ENCODE data around the gene MAPK10. TPM values are rescaled to one million over a fixed set of nuclear protein-coding genes. Genes with fewer than 3 reads are reported as not detected.

The MAPK10 gene
- total RNA-seq, 1 donor from 2014 or later: not detected

DNA sequence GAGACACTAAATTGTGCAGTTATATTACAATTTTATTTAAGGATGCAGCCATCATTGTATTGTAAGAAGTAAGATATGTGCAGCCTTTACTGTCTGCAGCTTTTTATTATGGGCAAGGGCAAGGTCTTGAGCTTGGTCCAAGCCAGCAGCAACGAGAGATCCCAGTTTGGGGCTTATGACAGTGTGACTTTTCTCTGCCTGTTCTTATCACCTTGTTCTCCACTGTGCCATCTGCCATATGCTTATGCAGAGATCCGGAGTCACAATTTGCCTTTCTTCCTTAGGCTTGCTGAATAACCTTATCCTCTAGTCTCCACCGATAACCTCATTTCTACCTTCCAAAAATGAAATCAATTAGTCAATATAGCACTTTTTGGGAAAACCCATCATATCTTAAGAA lies 30.4 kb downstream of the MAPK10 start:
- DNase-seq: no peak
- Mint-ChIP-seq H3K36me3 (ENCODE audit: low read depth) (no peaks in the 10 kb centered on the region), H3K4me1 (no peaks in the 10 kb centered on the region), H3K27ac (no peak overlapping the region), H3K27me3 (no peaks in the 10 kb centered on the region), H3K4me3 (no peak overlapping the region), H3K9me3 (no peaks in the 10 kb centered on the region)
- intact Hi-C loops (cut with micrococcal nuclease): no loop called here

DNA sequence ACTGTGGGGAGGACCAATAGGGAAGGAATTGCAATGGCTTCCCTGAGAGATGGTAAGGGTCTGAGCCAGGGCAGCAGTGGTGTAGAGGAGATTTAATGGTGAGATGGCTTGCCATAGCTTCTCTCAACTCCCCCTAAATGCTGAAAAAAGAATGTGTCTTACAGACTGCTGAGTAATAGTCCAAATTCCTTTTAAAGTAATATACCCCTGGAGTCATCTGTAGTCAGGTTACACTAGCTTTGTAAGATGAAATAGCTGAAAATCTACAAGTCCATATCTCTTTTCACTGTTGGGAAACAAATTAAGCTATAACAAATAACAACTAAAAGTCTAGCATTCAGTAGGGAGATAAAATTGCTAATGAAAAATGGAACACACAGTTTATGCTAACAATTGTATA lies 33.5 kb downstream of the MAPK10 start:
- DNase-seq: no peak
- intact Hi-C loops (cut with micrococcal nuclease): no loop called here
- Mint-ChIP-seq H3K27ac (no peak overlapping the region), H3K9me3 (no peaks in the 10 kb centered on the region), H3K4me1 (no peaks in the 10 kb centered on the region), H3K4me3 (no peak overlapping the region), H3K36me3 (ENCODE audit: low read depth) (no peaks in the 10 kb centered on the region), H3K27me3 (no peaks in the 10 kb centered on the region)

DNA sequence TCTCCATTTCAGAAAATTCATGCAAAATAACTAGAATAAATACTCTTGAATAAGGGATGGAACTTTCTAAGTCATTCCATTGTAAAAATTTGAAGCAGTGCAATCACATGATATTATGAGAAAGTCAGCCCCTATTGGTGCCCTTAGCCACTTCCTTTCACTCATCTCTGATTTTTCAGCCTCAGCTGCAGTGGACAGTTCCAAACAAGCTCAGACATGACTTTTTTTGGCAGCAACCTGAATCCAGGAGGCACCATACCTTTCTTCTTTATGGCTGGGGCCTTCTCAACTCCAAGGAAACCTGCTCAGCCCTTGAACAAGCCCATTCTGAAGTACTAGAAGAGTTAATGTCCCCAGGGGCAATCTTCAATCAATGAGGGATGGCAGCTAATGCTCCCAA lies 40.5 kb downstream of the MAPK10 start:
- Mint-ChIP-seq H3K27ac (no peak overlapping the region), H3K36me3 (ENCODE audit: low read depth) (no peaks in the 10 kb centered on the region), H3K4me1 (no peaks in the 10 kb centered on the region), H3K9me3 (no peaks in the 10 kb centered on the region), H3K4me3 (no peak overlapping the region), H3K27me3 (no peaks in the 10 kb centered on the region)
- no peak for DNase-seq
- intact Hi-C loops (cut with micrococcal nuclease): no loop called here

DNA sequence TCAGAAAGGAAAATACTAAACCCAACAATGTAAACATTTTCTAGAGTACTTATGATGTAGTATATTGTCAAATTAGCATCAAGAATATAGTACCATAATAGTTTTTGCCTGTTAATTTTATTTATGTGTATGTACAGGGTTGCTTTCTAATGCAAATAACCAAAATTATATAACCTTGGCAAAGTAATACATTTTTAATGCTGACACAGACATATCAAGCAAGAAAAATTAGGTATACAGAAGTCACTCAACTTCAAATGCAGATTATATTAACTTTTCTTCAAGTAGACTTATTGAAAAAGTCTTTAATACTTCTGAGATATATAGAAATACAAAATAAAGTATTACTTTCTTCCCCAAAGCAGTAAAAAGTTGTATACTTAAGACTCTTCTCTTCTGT lies 44.3 kb downstream of the MAPK10 start:
- Mint-ChIP-seq H3K36me3 (ENCODE audit: low read depth) (no peaks in the 10 kb centered on the region), H3K27me3 (no peaks in the 10 kb centered on the region), H3K9me3 (no peaks in the 10 kb centered on the region), H3K4me3 (no peak overlapping the region), H3K4me1 (no peaks in the 10 kb centered on the region), H3K27ac (no peak overlapping the region)
- intact Hi-C loops (cut with micrococcal nuclease): no loop called here
- no peak for DNase-seq

DNA sequence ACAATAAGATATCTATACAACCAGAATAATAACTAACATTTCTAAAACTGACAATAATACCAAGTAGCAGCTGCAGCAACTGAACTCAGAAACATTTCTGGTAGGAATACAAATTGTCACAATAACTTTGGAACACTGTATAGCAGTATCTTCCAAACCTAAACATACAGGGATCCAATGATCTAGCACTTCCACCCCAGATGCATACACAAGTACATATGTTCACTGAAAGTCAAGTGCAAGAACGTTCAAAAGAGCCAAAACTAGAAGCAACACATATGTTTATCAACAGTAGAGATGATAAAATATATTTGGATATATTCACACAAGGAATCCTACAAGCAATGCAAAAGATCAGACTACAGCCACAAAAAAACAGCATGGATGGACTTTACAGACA lies 46.2 kb downstream of the MAPK10 start:
- no peaks in the 10 kb centered on the region for H3K27me3 Mint-ChIP-seq
- H3K9me3 Mint-ChIP-seq: no peaks in the 10 kb centered on the region
- H3K4me3 Mint-ChIP-seq: no peak overlapping the region
- intact Hi-C loops (cut with micrococcal nuclease): no loop called here
- no peak overlapping the region for H3K27ac Mint-ChIP-seq
- no peak for DNase-seq
- no peaks in the 10 kb centered on the region for H3K36me3 Mint-ChIP-seq (ENCODE audit: low read depth)
- no peaks in the 10 kb centered on the region for H3K4me1 Mint-ChIP-seq

DNA sequence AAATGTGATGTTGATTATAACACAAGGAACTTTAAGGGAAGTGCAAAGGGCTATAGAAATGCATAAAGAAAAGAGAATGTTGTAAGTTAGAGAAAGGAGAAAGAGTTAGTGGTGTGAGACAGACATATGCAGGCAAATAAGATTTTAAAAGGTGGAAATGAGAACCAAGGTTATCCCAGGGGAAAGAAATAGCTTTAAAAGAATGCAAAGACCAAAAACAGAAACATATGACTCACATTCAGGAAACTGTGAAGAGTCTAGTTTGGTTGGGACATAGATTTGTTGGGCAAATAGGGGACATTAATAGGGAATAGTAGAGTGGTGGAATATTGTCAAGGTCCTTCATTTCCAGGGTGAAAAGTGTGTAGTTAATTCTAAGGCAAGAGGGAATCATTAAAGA lies 52.4 kb downstream of the MAPK10 start:
- H3K4me3 Mint-ChIP-seq: no peak overlapping the region
- H3K9me3 Mint-ChIP-seq: no peaks in the 10 kb centered on the region
- no peak for DNase-seq
- intact Hi-C loops (cut with micrococcal nuclease): no loop called here
- H3K36me3 Mint-ChIP-seq (ENCODE audit: low read depth): no peaks in the 10 kb centered on the region
- no peak overlapping the region for H3K27ac Mint-ChIP-seq
- no peaks in the 10 kb centered on the region for H3K4me1 Mint-ChIP-seq
- no peaks in the 10 kb centered on the region for H3K27me3 Mint-ChIP-seq

DNA sequence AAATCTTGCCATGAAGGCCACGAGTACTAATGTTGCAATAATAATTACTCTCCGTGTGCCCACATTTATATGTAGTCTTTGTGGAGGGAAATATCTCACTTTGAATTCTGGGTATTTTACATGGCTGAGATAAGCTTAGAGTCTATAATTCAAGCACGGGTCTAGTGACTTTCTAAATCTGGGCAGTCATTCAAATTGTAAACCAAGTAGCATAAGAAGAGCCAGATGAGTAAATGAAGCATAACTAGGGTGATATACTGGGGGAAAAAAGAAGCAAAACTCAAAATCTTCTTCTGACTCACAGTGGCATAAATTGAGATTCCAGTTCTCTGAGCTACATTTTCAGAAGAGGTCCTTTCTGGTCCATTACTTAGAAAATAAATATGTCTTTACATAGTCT lies 53.0 kb downstream of the MAPK10 start:
- H3K4me3 Mint-ChIP-seq: no peak overlapping the region
- intact Hi-C loops (cut with micrococcal nuclease): no loop called here
- H3K9me3 Mint-ChIP-seq: no peaks in the 10 kb centered on the region
- H3K27ac Mint-ChIP-seq: no peak overlapping the region
- H3K36me3 Mint-ChIP-seq (ENCODE audit: low read depth): no peaks in the 10 kb centered on the region
- DNase-seq: no peak
- H3K4me1 Mint-ChIP-seq: no peaks in the 10 kb centered on the region
- no peaks in the 10 kb centered on the region for H3K27me3 Mint-ChIP-seq

DNA sequence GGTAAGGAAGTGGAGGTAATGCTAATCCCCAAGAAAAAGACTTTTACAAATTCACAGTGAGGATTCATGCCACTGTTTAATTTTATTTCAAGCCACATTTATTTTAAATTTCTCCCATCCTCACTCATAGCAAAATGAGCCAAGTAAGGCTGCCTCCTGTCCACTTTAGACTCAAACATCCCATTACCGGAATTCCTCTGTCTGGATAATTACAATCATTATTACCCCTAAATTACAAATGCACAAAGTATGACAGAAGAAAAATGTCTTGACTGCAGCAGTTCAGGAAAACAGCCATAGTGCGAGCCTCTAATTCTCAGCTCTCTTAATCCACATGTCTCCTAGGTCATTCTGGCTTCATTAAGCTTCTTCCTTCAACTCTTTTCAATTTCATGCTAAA lies 57.0 kb downstream of the MAPK10 start:
- H3K36me3 Mint-ChIP-seq (ENCODE audit: low read depth): no peaks in the 10 kb centered on the region
- intact Hi-C loops (cut with micrococcal nuclease): no loop called here
- no peaks in the 10 kb centered on the region for H3K9me3 Mint-ChIP-seq

DNA sequence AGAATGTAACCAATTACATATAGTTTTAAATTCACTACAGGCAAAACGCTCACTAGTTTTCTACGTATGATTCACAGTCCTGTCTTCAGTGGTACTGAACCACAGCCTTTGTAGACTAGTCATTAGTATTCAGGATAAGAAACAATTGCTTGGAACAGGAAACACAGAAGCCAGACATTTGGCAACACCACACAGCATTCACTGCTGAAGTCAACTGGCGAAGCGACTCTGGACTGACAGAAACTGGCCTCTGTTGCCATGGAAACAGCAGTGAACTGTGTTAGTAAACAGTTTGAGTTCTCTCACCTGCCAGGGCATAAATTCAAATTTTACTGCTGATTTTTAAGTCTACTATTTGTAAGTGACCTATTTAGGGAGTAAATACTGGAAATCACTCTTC lies 57.6 kb downstream of the MAPK10 start:
- no peaks in the 10 kb centered on the region for H3K4me1 Mint-ChIP-seq
- no peaks in the 10 kb centered on the region for H3K27me3 Mint-ChIP-seq
- no peaks in the 10 kb centered on the region for H3K9me3 Mint-ChIP-seq
- H3K4me3 Mint-ChIP-seq: no peak overlapping the region
- no peak for DNase-seq
- H3K36me3 Mint-ChIP-seq (ENCODE audit: low read depth): no peaks in the 10 kb centered on the region
- intact Hi-C loops (cut with micrococcal nuclease): no loop called here
- H3K27ac Mint-ChIP-seq: no peak overlapping the region

More for the DNA sequence above, 57.0 kb downstream of the MAPK10 start:
- H3K4me3 Mint-ChIP-seq: no peak overlapping the region
- DNase-seq: no peak
- no peaks in the 10 kb centered on the region for H3K27me3 Mint-ChIP-seq
- H3K4me1 Mint-ChIP-seq: no peaks in the 10 kb centered on the region
- H3K27ac Mint-ChIP-seq: no peak overlapping the region

DNA sequence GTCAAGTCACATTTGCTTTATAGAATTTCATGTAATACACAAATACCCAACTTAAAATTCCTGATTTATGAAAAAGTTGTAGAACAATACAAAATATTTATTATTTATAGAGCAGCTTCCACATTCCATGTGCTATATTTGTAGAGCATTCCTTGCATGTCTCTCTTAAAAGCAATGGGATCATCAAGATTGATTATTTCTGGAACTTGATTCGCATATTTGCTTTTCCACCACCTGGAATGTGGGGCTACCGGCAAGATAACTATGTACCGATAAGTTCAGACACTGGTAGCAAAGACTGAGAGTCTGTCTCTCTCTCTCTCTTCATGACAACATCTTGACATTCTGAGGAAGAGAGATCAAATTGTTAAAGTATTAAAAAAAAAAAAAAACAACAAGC lies 59.3 kb downstream of the MAPK10 start:
- H3K9me3 Mint-ChIP-seq: no peaks in the 10 kb centered on the region
- intact Hi-C loops (cut with micrococcal nuclease): no loop called here
- no peaks in the 10 kb centered on the region for H3K4me1 Mint-ChIP-seq
- no peak overlapping the region for H3K27ac Mint-ChIP-seq
- no peaks in the 10 kb centered on the region for H3K36me3 Mint-ChIP-seq (ENCODE audit: low read depth)
- no peak for DNase-seq
- no peaks in the 10 kb centered on the region for H3K27me3 Mint-ChIP-seq
- no peak overlapping the region for H3K4me3 Mint-ChIP-seq

DNA sequence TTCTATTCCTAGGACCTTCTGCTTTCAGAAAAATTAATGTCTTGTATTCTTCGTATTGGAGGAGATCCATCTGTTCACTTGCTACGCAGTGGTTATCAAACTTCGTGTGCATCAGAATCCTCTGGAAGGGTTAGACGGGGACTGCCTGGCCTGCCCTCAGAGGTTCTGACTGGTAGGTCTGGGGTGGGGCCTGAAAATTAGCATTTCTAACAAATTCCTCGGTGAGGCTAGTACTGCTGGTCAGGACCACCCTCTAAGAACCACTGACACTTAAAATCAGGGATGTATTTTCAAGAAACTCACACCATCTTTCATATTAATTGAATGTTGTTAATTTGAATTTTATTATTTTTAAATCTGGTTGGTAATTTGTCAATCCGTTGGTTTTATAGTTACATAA lies 63.0 kb downstream of the MAPK10 start:
- H3K36me3 Mint-ChIP-seq (ENCODE audit: low read depth): no peaks in the 10 kb centered on the region
- H3K4me1 Mint-ChIP-seq: no peaks in the 10 kb centered on the region
- no peaks in the 10 kb centered on the region for H3K27me3 Mint-ChIP-seq
- intact Hi-C loops (cut with micrococcal nuclease): no loop called here
- H3K27ac Mint-ChIP-seq: no peak overlapping the region
- DNase-seq: no peak
- no peak overlapping the region for H3K4me3 Mint-ChIP-seq
- no peaks in the 10 kb centered on the region for H3K9me3 Mint-ChIP-seq

DNA sequence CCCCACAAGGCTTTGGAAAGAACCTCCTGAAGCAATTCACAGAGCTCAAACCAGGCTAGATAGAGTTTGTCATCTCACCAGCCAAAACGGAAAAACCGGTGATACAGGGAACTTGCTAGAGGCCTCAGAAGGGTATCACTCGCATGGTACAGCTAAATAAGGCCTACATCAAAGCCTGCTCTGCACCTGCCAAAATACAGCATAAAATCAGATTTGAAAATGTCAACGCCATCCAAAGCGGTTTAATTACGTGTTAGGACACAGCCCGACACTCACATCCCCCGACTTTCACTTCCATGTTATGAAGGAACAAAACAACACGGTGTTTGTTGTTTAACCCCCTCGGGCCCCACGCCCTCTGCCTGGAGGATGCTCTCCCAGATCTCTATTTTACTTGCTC lies 65.0 kb downstream of the MAPK10 start:
- Mint-ChIP-seq H3K4me3 (no peak overlapping the region), H3K4me1 (no peaks in the 10 kb centered on the region), H3K27ac (no peak overlapping the region), H3K36me3 (ENCODE audit: low read depth) (no peaks in the 10 kb centered on the region), H3K27me3 (no peaks in the 10 kb centered on the region), H3K9me3 (no peaks in the 10 kb centered on the region)
- intact Hi-C loops (cut with micrococcal nuclease): no loop called here
- DNase-seq: no peak

DNA sequence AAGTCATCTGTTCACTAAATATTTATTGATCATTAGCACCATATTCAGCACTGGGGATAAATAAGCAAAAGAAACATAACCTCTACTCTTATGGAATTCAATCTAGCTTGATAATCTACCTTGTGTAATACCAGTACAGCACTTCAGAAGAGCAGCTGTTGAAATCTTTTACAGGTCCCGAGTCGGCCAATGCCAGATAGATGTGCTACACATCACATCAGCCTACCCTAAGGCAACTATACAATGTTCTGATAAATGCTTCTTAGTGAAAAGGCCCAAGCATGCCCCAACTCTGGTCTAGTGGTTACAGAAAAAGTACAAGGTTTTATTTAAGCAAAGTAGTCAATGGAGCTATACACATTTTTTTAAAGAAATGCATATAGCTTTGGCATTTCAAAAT lies 68.7 kb downstream of the MAPK10 start:
- Mint-ChIP-seq H3K27ac (no peak overlapping the region), H3K4me3 (no peak overlapping the region), H3K36me3 (ENCODE audit: low read depth) (no peaks in the 10 kb centered on the region), H3K9me3 (no peaks in the 10 kb centered on the region), H3K27me3 (no peaks in the 10 kb centered on the region), H3K4me1 (no peaks in the 10 kb centered on the region)
- no peak for DNase-seq
- intact Hi-C loops (cut with micrococcal nuclease): no loop called here

DNA sequence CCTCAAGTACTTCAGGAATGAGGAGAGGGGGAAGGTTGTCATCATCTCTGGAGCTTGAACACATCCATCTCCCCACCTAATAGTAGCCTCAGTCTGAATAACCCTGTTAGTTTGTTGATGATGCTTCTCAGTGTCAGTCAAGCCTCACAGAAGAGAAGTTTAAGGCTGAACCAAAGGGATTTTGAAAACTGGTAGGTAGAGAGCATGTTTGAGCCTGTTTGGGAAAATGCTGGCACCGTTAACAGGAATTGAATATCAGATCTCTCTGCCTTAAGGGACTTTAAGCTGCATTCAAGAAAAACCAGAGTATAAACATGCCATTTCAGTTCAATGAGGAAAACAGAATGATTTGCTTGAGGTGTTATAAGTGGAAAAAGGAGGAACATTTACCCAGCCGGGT lies 73.1 kb downstream of the MAPK10 start:
- intact Hi-C loops (cut with micrococcal nuclease): no loop called here
- no peaks in the 10 kb centered on the region for H3K9me3 Mint-ChIP-seq
- H3K4me1 Mint-ChIP-seq: no peaks in the 10 kb centered on the region
- no peaks in the 10 kb centered on the region for H3K27me3 Mint-ChIP-seq
- no peak overlapping the region for H3K4me3 Mint-ChIP-seq
- no peak overlapping the region for H3K27ac Mint-ChIP-seq
- no peak for DNase-seq
- no peaks in the 10 kb centered on the region for H3K36me3 Mint-ChIP-seq (ENCODE audit: low read depth)

DNA sequence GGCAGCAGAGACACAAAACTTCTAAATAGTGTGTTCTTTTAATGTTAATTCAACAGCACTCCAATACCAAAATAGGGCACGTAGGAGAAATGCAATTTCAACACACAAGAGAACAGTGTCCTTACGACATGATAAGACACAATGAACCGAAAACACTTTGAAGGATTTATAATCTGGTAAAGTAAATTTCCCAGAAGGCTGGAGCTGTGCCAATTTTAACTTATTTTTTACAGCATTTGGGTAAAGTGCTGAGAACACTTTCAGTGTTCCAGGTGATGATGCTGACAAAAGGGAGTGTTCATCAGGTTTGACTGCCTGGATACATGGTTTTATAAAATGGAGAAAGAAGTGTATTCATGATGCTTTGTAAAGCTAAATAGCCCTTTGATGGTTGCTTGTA lies 76.5 kb downstream of the MAPK10 start:
- DNase-seq: no peak
- Mint-ChIP-seq H3K4me1 (no peaks in the 10 kb centered on the region), H3K27ac (no peak overlapping the region), H3K9me3 (no peaks in the 10 kb centered on the region), H3K27me3 (no peaks in the 10 kb centered on the region), H3K36me3 (ENCODE audit: low read depth) (no peaks in the 10 kb centered on the region), H3K4me3 (no peak overlapping the region)
- intact Hi-C loops (cut with micrococcal nuclease): no loop called here

DNA sequence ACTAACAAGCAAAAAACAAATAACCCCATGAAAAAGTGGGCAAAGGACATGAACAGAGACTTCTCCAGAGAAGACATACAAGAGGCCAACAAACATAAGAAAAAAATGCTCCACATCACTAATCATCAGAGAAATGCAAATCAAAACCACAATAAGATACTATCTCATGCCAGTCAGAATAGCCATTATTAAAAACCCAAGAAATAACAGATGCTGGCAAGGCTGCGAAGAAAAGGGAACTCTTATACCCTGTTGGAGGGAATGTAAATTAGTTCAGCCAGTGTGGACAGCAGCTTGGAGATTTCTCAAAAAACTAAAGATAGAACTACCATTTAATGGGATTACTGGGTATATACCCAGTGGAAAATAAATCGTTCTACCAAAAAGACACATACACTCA lies 79.6 kb downstream of the MAPK10 start:
- Mint-ChIP-seq H3K27me3 (no peaks in the 10 kb centered on the region), H3K4me3 (no peak overlapping the region), H3K36me3 (ENCODE audit: low read depth) (no peaks in the 10 kb centered on the region), H3K27ac (no peak overlapping the region), H3K4me1 (no peaks in the 10 kb centered on the region), H3K9me3 (no peaks in the 10 kb centered on the region)
- no peak for DNase-seq
- intact Hi-C loops (cut with micrococcal nuclease): no loop called here

All from activated CD4-positive, alpha-beta T cell treated with anti-CD3 and anti-CD28 coated beads, Interleukin-2, amount 10 ng/mL, durations not matched to agents 24 days and 14 days (primary cell).